Ovary (tissue), 3 donors: Measurements from ENCODE around the gene TTC23.

Experiments
- EP300 ChIP-seq: sonication (generic); formaldehyde crosslinking; IDR thresholded peaks from one replicate; pipeline ENCODE4 v1.6.1; 2017; ENCODE audit warnings: antibody characterized with exemption
- POLR2A ChIP-seq: fragments of 450-650 bp; IDR thresholded peaks from one replicate; pipeline ENCODE4 v1.6.1; 2017; ENCODE audit warnings: antibody characterized with exemption, mild to moderate bottlenecking, moderate library complexity
- TF ChIP-seq, protein P1 (sequence below), 3 donors: fragments of 450-650 bp in 2 of 3; fragments of 200-600 bp in 1 of 3; IDR thresholded peaks; one replicate each; pipeline versions ENCODE4 v1.5.1 to v1.8.0; 2016 to 2022; ENCODE audit warnings: antibody characterized with exemption in 3 of 3, mild to moderate bottlenecking in 1 of 3
- donor health status: DM: no; HTN: no; CAD: no.

DNA sequence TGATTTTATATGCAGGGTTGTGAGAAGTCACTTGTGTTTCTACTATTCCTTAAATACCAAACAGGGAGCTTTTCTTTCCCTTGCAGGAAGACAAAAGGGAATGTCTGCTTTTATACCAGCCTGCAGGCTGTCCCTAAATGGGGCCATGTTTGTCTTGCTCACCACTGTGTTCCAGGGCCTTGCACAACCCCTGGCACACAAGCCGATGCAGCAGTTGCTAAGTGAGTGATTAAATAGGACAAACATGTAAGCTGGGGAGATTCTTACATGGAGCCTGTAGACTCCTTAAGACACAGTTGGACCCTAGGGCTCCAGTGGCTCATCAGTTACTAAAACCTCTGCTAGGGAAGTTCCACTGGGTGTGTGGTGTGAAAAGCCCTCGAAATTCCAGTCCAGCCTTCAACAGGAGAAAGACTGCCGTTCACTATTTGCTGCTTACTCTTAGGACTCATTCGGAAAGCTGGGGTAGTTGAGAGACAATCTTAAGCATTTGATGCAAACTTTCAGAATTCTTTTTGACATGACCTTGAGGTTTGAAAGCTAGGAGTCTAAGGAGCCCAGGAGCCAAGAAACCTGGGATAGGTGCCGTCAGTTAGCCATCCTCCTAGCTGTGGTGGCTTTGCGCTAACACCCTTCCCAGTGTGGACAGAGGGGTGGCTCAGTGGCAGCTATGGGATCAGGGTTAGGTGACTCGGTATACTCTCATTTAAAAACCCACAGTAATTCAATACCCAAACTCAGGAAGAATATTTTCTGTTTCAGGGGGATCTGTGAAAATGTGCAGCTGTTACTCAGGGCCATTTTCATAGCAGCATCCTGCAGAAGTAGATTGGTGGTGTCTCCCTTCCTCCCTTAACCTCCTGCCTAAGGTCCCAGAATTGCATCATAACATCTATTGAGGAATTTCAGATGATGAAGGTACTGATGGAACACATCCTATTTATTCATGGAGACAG, 105.4 kb downstream of the TTC23 start:
- no peak for TF ChIP-seq POLR2A
- TF ChIP-seq, protein P1, sequence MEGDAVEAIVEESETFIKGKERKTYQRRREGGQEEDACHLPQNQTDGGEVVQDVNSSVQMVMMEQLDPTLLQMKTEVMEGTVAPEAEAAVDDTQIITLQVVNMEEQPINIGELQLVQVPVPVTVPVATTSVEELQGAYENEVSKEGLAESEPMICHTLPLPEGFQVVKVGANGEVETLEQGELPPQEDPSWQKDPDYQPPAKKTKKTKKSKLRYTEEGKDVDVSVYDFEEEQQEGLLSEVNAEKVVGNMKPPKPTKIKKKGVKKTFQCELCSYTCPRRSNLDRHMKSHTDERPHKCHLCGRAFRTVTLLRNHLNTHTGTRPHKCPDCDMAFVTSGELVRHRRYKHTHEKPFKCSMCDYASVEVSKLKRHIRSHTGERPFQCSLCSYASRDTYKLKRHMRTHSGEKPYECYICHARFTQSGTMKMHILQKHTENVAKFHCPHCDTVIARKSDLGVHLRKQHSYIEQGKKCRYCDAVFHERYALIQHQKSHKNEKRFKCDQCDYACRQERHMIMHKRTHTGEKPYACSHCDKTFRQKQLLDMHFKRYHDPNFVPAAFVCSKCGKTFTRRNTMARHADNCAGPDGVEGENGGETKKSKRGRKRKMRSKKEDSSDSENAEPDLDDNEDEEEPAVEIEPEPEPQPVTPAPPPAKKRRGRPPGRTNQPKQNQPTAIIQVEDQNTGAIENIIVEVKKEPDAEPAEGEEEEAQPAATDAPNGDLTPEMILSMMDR (IDR thresholded peaks at IDR 0.05), result no peak
- TF ChIP-seq EP300, result no peak
